Type B pancreatic cell (in vitro differentiated cells): ENCODE data around the gene ANKRD31. TPM values are rescaled to one million over a fixed set of nuclear protein-coding genes. Genes with fewer than 3 reads are reported as not detected.

ENCODE experiments used
- DNase-seq: peaks from one replicate; pipeline ENCODE4 v3.0.0; 2021; ENCODE audit warnings: mixed read lengths; ENCODE audit not compliant: unreplicated experiment; ENCODE audit errors: extremely low spot score
- H3K27ac Mint-ChIP-seq: 2 replicates; pipeline ENCODE4 v1.8.0; 2021; ENCODE audit warnings: mild to moderate bottlenecking, mixed read lengths
- H3K27me3 Mint-ChIP-seq: 2 replicates; pipeline ENCODE4 v1.8.0; 2021; ENCODE audit warnings: mixed read lengths
- H3K36me3 Mint-ChIP-seq: 2 replicates; pipeline ENCODE4 v1.8.0; 2021; ENCODE audit warnings: mixed read lengths
- H3K4me1 Mint-ChIP-seq: one replicate; pipeline ENCODE4 v1.8.0; 2021; ENCODE audit warnings: mixed read lengths; ENCODE audit not compliant: unreplicated experiment
- H3K4me3 Mint-ChIP-seq: 2 replicates; pipeline ENCODE4 v1.8.0; 2021; ENCODE audit warnings: mild to moderate bottlenecking, mixed read lengths
- H3K9me3 Mint-ChIP-seq: 2 replicates; pipeline ENCODE4 v1.8.0; 2021; ENCODE audit warnings: mixed read lengths
- total RNA-seq: library from RNA; stranded (reverse); gene quantifications from 2 replicates; pipeline ENCODE4 v1.2.1, GENCODE V29; 2021; ENCODE audit warnings: low replicate concordance
- TF ChIP-seq, protein P1 (sequence below): fragments of 200-600 bp; sonication (generic); conservative IDR thresholded peaks from 2 replicates; pipeline ENCODE4 v1.5.0; 2021; ENCODE audit warnings: antibody characterized with exemption, mild to moderate bottlenecking

The ANKRD31 gene
- total RNA-seq, 1 donor from 2014 or later: 0.34 TPM

DNA sequence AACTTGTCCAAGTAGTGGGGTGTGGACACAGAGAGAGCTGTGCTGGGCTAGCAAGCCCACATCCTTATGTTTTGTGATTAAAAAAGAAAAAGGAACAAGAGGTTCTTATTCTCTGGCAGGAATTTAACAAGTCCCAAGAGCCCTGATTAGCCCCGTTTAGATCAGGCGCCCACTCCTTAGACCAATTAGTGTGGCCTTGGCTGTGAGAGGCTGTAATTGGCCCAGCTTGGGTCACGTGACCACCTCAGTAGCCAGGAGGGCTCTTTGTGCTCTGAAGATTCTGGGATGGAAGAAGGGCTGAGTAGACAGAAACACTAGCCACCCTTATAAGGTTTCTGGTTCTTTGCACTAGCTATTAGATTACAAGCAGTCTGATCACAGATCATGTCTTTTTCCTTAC lies 215.5 kb downstream of the ANKRD31 start:
- TF ChIP-seq, protein P1, sequence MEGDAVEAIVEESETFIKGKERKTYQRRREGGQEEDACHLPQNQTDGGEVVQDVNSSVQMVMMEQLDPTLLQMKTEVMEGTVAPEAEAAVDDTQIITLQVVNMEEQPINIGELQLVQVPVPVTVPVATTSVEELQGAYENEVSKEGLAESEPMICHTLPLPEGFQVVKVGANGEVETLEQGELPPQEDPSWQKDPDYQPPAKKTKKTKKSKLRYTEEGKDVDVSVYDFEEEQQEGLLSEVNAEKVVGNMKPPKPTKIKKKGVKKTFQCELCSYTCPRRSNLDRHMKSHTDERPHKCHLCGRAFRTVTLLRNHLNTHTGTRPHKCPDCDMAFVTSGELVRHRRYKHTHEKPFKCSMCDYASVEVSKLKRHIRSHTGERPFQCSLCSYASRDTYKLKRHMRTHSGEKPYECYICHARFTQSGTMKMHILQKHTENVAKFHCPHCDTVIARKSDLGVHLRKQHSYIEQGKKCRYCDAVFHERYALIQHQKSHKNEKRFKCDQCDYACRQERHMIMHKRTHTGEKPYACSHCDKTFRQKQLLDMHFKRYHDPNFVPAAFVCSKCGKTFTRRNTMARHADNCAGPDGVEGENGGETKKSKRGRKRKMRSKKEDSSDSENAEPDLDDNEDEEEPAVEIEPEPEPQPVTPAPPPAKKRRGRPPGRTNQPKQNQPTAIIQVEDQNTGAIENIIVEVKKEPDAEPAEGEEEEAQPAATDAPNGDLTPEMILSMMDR: no peak
- no peaks in the 10 kb centered on the region for H3K9me3 Mint-ChIP-seq
- no peaks in the 10 kb centered on the region for H3K4me1 Mint-ChIP-seq
- no peak overlapping the region for H3K4me3 Mint-ChIP-seq
- H3K27ac Mint-ChIP-seq: no peak overlapping the region
- no peaks in the 10 kb centered on the region for H3K27me3 Mint-ChIP-seq
- H3K36me3 Mint-ChIP-seq: no peaks in the 10 kb centered on the region
- DNase-seq: no peak

DNA sequence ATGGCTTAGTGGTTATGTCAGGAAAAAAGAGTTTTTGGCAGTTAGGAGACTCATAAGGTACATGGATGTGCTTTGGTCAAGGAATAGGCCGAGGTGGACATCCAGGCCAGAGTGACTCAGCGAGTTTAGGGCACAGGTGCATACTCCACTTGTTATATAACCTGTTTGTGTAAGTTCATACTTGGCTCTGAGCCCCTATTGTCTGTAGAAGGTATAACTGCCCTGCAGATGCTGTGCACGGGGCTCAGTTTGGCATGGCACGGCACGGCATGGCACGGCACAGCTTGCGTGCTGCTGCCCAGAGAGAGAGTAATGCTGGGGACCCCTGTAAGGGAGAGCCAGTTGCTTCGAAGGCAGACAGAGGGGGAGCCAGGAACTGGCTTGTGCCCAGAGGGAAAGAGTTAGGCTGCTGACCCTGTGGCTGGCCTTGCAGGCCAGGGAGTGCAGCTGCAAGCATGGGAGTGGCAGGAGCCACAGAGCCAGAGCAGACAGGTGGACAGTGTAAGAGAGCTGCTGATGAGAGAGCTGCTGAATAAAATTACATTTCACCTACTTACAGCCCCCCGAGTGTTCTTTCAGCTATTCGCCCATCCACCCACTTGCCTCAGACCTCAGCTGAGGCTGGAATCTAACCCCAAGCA lies 216.5 kb downstream of the ANKRD31 start:
- no peaks in the 10 kb centered on the region for H3K36me3 Mint-ChIP-seq
- no peaks in the 10 kb centered on the region for H3K27me3 Mint-ChIP-seq
- TF ChIP-seq, protein P1: no peak
- no peak overlapping the region for H3K27ac Mint-ChIP-seq
- no peaks in the 10 kb centered on the region for H3K4me1 Mint-ChIP-seq
- H3K4me3 Mint-ChIP-seq: no peak overlapping the region
- no peaks in the 10 kb centered on the region for H3K9me3 Mint-ChIP-seq
- no peak for DNase-seq

- no peaks in the 10 kb centered on the region for H3K9me3 Mint-ChIP-seq
- H3K4me3 Mint-ChIP-seq: no peak overlapping the region
- H3K27me3 Mint-ChIP-seq: no peaks in the 10 kb centered on the region
- no peak overlapping the region for H3K27ac Mint-ChIP-seq
- H3K4me1 Mint-ChIP-seq: no peaks in the 10 kb centered on the region
- no peaks in the 10 kb centered on the region for H3K36me3 Mint-ChIP-seq
- no peak for DNase-seq
- TF ChIP-seq, protein P1: no peak
These were observed 217.7 kb downstream of the ANKRD31 start for GRCh38 chr5:75018805-75019587.

Other genes starting within 250 kb of the ANKRD31 start
- 7.1 and 8.3 TPM in 2 replicates for gene GCNT4, start 184.3 kb downstream of the ANKRD31 start, total RNA-seq
- 111 and 134 TPM in 2 replicates for gene HMGCR, start 100.3 kb upstream of the ANKRD31 start, total RNA-seq